Activated naive CD4-positive, alpha-beta T cell treated with anti-CD3 and anti-CD28 coated beads, Interleukin-2, amount 50 U/mL, for 24 hours (primary cell): ENCODE results near the gene ASCC3.

Source experiments
- H3K27ac Mint-ChIP-seq: one replicate; pipeline ENCODE4 v1.8.0; 2021; ENCODE audit warnings: mild to moderate bottlenecking, mixed read lengths
- H3K27me3 Mint-ChIP-seq: one replicate; pipeline ENCODE4 v1.8.0; 2021; ENCODE audit warnings: mixed read lengths
- H3K36me3 Mint-ChIP-seq: one replicate; pipeline ENCODE4 v1.8.0; 2021; ENCODE audit warnings: mixed read lengths
- H3K4me1 Mint-ChIP-seq: one replicate; pipeline ENCODE4 v1.8.0; 2021; ENCODE audit warnings: mixed read lengths
- H3K4me3 Mint-ChIP-seq: one replicate; pipeline ENCODE4 v1.8.0; 2021; ENCODE audit warnings: mild to moderate bottlenecking, mixed read lengths
- H3K9me3 Mint-ChIP-seq: one replicate; pipeline ENCODE4 v1.8.0; 2021; ENCODE audit warnings: mixed read lengths

ASCC3 gene

DNA sequence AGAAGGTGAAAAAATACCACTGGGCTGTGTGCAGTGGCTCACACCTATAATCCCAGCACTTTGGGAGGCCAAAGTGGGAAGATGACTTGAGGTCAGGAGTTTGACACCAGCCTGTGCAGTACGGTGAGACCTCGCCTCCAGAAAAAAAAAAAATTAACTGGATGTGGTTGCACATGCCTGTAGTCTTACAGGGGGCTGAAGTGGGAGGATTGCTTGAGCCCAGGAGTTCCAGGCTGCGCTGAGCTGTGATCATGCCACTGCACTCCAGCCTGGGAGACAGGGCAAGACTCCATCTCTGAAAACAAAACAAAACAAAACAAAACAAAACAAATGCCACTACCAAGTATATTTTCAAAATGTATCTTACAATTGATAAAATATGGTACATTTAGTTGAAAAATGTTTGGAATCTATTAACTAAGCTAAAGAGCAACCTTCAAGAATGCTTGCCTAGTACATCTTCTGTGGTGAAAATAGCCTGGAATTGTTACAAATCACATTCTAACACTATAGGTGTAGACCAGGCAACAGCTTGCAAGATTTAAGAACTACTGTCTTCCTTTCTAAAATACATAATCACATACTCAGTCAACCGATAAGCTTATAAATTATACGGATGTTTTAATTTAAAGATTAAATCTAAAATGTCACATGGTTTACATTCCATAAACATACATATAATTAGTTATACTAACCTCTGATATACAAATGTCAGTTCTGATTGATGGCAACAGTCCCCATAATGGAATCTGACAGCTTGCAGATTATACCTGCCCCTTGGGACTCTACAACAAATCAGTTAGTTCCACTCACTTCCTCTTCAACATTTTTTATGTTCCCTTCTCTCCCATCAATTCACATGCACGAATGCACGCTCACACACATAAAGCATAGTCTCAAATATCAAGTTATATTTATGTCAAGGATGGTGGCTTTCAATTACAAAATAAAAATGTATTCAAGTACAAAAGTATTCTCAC, 150.8 kb downstream of the ASCC3 start:
- Mint-ChIP-seq H3K9me3 (no peaks in the 10 kb centered on the region), H3K27ac (no peak overlapping the region), H3K27me3 (no peaks in the 10 kb centered on the region), H3K4me3 (no peak overlapping the region), H3K4me1 (no peaks in the 10 kb centered on the region), H3K36me3 (peaks cover 2% of the 10 kb centered on the region)

- no peaks in the 10 kb centered on the region for H3K9me3 Mint-ChIP-seq
- peaks cover 5% of the 10 kb centered on the region for H3K4me1 Mint-ChIP-seq
- H3K27ac Mint-ChIP-seq: no peak overlapping the region
- no peaks in the 10 kb centered on the region for H3K27me3 Mint-ChIP-seq
- peaks cover 22% of the 10 kb centered on the region for H3K36me3 Mint-ChIP-seq
- no peak overlapping the region for H3K4me3 Mint-ChIP-seq
Observed at GRCh38 chr6:100726666-100727065, 154.5 kb downstream of the ASCC3 start.

- peaks cover 14% of the 10 kb centered on the region for H3K4me1 Mint-ChIP-seq
- no peaks in the 10 kb centered on the region for H3K9me3 Mint-ChIP-seq
- H3K27ac Mint-ChIP-seq: peak overlapping the region; percentile 3
- H3K27me3 Mint-ChIP-seq: no peaks in the 10 kb centered on the region
- H3K4me3 Mint-ChIP-seq: no peak overlapping the region
- peaks cover 25% of the 10 kb centered on the region for H3K36me3 Mint-ChIP-seq
Observed at GRCh38 chr6:100724696-100725095, 156.4 kb downstream of the ASCC3 start.

GRCh38 chr6:100724222-100724621, 156.9 kb downstream of the ASCC3 start:
- peak overlapping the region; percentile 3 for H3K27ac Mint-ChIP-seq
- H3K9me3 Mint-ChIP-seq: no peaks in the 10 kb centered on the region
- peaks cover 25% of the 10 kb centered on the region for H3K36me3 Mint-ChIP-seq

GRCh38 chr6:100721256-100721655, 159.9 kb downstream of the ASCC3 start:
- no peaks in the 10 kb centered on the region for H3K9me3 Mint-ChIP-seq
- no peaks in the 10 kb centered on the region for H3K27me3 Mint-ChIP-seq
- no peak overlapping the region for H3K4me3 Mint-ChIP-seq
- H3K4me1 Mint-ChIP-seq: peaks cover 14% of the 10 kb centered on the region
- no peak overlapping the region for H3K27ac Mint-ChIP-seq
- peaks cover 23% of the 10 kb centered on the region for H3K36me3 Mint-ChIP-seq

More at GRCh38 chr6:100724222-100724621, 156.9 kb downstream of the ASCC3 start:
- H3K27me3 Mint-ChIP-seq: no peaks in the 10 kb centered on the region
- no peak overlapping the region for H3K4me3 Mint-ChIP-seq
- H3K4me1 Mint-ChIP-seq: peaks cover 14% of the 10 kb centered on the region

DNA sequence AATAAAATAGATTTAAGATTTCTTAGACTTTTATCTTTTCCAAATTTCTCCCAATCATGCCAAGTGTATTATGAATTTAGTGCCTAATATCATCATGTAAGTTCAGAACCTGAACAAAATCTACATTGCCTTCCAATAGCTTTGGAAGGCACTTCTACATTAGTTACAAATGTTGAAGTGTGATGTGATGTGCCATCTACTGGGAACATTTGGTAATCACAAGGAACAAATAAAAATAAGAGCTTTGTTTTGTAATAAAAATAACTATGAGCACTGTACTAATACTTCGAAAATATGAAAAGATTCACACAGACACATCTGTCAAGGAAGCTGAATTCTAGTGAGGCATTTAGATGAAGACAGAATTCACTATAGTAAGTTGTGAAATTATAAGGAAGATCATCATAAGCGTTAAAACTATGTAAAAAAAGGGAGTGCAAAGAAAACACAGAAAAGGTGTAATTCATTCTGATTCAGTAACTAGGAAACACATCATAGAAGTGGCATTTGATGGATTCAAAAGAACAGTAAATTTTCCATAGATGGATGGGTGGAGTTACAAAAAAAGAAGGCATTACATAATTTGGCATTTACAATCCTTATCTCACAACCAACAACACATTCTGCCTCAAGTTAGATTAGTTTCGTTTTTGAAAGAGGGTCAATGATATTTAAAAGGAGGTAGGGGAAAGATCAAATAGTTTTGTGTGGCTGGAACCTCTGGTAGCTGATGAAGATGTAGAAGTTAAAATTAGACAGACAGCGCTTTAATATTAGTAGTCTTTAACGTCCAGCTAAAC, 161.0 kb downstream of the ASCC3 start:
- H3K4me3 Mint-ChIP-seq: no peak overlapping the region
- no peaks in the 10 kb centered on the region for H3K27me3 Mint-ChIP-seq
- no peaks in the 10 kb centered on the region for H3K9me3 Mint-ChIP-seq
- H3K27ac Mint-ChIP-seq: peak overlapping the region; percentile 18
- peaks cover 23% of the 10 kb centered on the region for H3K36me3 Mint-ChIP-seq
- H3K4me1 Mint-ChIP-seq: peaks cover 14% of the 10 kb centered on the region

DNA sequence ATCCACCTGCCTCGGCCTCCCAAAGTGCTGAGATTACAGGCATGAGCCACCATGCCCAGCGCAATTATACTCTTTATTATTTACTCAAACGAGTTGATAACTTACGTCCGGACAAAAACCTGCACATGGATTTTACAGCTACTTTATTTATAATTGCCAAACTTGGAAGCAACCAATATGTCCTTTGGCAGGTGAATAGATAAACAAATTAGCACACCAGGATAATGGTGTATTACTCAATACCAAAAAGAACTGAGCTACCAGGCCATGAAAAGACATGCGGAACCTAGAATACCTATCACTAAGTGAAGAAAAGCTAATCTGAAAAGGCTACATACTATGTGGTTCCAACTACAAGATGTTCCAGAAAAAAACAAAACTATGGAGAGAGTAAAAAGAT, 168.1 kb downstream of the ASCC3 start:
- no peaks in the 10 kb centered on the region for H3K4me1 Mint-ChIP-seq
- peaks cover 11% of the 10 kb centered on the region for H3K36me3 Mint-ChIP-seq
- no peak overlapping the region for H3K4me3 Mint-ChIP-seq
- no peaks in the 10 kb centered on the region for H3K9me3 Mint-ChIP-seq
- no peak overlapping the region for H3K27ac Mint-ChIP-seq
- H3K27me3 Mint-ChIP-seq: no peaks in the 10 kb centered on the region

GRCh38 chr6:100706491-100706890, 174.6 kb downstream of the ASCC3 start:
- H3K27ac Mint-ChIP-seq: no peak overlapping the region
- H3K4me3 Mint-ChIP-seq: no peak overlapping the region
- no peaks in the 10 kb centered on the region for H3K27me3 Mint-ChIP-seq
- peaks cover 10% of the 10 kb centered on the region for H3K9me3 Mint-ChIP-seq
- H3K4me1 Mint-ChIP-seq: peaks cover 8% of the 10 kb centered on the region
- H3K36me3 Mint-ChIP-seq: peaks cover 18% of the 10 kb centered on the region

- H3K4me1 Mint-ChIP-seq: peaks cover 11% of the 10 kb centered on the region
- no peak overlapping the region for H3K4me3 Mint-ChIP-seq
- H3K36me3 Mint-ChIP-seq: peaks cover 22% of the 10 kb centered on the region
- H3K27ac Mint-ChIP-seq: no peak overlapping the region
- no peaks in the 10 kb centered on the region for H3K27me3 Mint-ChIP-seq
- H3K9me3 Mint-ChIP-seq: peaks cover 15% of the 10 kb centered on the region
Observed at GRCh38 chr6:100704961-100705360, 176.2 kb downstream of the ASCC3 start.

GRCh38 chr6:100701728-100702127, 179.4 kb downstream of the ASCC3 start:
- H3K4me3 Mint-ChIP-seq: no peak overlapping the region
- peaks cover 11% of the 10 kb centered on the region for H3K4me1 Mint-ChIP-seq
- H3K36me3 Mint-ChIP-seq: peaks cover 28% of the 10 kb centered on the region
- H3K9me3 Mint-ChIP-seq: peaks cover 20% of the 10 kb centered on the region
- peak overlapping the region; percentile 59 for H3K27ac Mint-ChIP-seq
- no peaks in the 10 kb centered on the region for H3K27me3 Mint-ChIP-seq

GRCh38 chr6:100700009-100700408, 181.1 kb downstream of the ASCC3 start:
- peaks cover 20% of the 10 kb centered on the region for H3K9me3 Mint-ChIP-seq
- peaks cover 25% of the 10 kb centered on the region for H3K36me3 Mint-ChIP-seq
- H3K4me3 Mint-ChIP-seq: no peak overlapping the region
- peaks cover 11% of the 10 kb centered on the region for H3K4me1 Mint-ChIP-seq
- H3K27ac Mint-ChIP-seq: no peak overlapping the region
- no peaks in the 10 kb centered on the region for H3K27me3 Mint-ChIP-seq

- Mint-ChIP-seq H3K4me3 (no peak overlapping the region), H3K9me3 (peaks cover 5% of the 10 kb centered on the region), H3K36me3 (peaks cover 10% of the 10 kb centered on the region), H3K27ac (no peak overlapping the region), H3K27me3 (no peaks in the 10 kb centered on the region), H3K4me1 (no peaks in the 10 kb centered on the region)
Observed at GRCh38 chr6:100695445-100695844, 185.7 kb downstream of the ASCC3 start.

GRCh38 chr6:100693249-100693927, 187.7 kb downstream of the ASCC3 start:
- no peaks in the 10 kb centered on the region for H3K9me3 Mint-ChIP-seq
- H3K36me3 Mint-ChIP-seq: peaks cover 2% of the 10 kb centered on the region
- no peak overlapping the region for H3K27ac Mint-ChIP-seq
- H3K27me3 Mint-ChIP-seq: no peaks in the 10 kb centered on the region
- no peak overlapping the region for H3K4me3 Mint-ChIP-seq
- H3K4me1 Mint-ChIP-seq: no peaks in the 10 kb centered on the region

GRCh38 chr6:100691972-100692371, 189.2 kb downstream of the ASCC3 start:
- Mint-ChIP-seq H3K27ac (no peak overlapping the region), H3K27me3 (no peaks in the 10 kb centered on the region), H3K9me3 (no peaks in the 10 kb centered on the region), H3K4me3 (no peak overlapping the region), H3K4me1 (no peaks in the 10 kb centered on the region), H3K36me3 (peaks cover 3% of the 10 kb centered on the region)

- Mint-ChIP-seq H3K27me3 (no peaks in the 10 kb centered on the region), H3K4me3 (no peak overlapping the region), H3K36me3 (peaks cover 7% of the 10 kb centered on the region), H3K4me1 (no peaks in the 10 kb centered on the region), H3K9me3 (no peaks in the 10 kb centered on the region), H3K27ac (no peak overlapping the region)
Observed at GRCh38 chr6:100686216-100686615, 194.9 kb downstream of the ASCC3 start.
